Stimulated activated CD8-positive, alpha-beta memory T cell treated with anti-CD3 and anti-CD28 coated beads, Interleukin-12 subunit alpha, Interleukin-12 subunit beta, amount 100 ng/mL, for 24 hours (primary cell): ENCODE data around the gene MAP2K2.

Experiments
- DNase-seq: peaks from one replicate; pipeline ENCODE4 v3.0.0-alpha.2; 2020; ENCODE audit errors: extremely low read depth

Gene MAP2K2

DNA sequence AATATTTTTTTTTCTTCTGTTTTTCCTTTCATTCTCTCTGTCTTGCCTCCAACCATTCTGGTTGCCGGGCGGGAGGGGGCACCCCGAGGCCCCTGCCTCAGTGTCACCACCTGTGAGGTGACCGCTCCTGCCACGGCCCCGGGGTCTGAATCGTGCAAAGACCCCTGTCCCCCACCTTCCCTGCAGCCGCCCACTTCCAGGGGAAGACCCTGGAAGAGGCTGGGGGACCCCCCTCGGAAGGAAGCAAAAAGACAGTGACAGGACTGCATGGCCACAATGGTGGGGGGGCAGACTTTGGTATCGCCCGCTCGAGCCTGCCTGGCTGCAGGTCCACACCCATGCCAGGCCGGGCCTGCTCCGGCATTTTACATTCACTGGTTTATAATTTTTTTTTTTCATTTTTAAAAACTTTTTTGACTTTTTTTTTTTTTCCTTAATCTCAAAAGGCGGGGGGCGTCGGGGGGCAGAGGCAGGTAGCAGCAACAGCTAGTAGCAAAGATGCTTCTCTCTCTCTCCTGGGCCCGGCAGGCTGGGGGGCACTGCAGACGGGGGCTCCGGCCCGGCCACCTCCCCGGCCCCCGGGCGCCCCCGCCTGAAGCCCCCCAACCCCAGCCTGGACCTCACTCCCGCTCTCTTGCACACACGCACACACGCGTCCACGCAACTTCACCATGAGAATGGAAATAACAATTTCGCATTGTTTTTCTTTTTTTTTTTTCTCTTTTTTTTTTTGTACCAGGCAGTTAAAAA lies 79.8 kb downstream of the MAP2K2 start:
- no peak for DNase-seq

DNA sequence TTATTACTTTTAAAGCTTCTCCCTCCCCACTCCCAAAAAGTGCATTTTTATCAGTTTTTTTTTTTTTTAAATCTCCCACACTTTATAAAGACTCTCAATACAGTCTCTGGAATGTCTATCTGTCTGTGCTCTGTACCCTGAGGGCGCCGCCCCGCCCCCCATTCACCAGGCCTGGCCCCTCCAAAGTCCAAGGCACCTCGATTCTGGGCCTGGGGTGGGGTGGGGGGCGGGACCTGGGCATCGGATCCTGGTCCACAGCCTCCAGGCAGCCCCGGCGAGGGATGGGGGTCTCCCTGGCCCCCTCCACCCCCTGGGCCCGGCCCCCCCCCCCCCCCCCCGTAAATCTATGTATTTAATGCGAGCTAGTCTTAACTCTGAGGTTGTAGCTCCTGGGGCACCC lies 80.5 kb downstream of the MAP2K2 start:
- DNase-seq, result no peak

DNA sequence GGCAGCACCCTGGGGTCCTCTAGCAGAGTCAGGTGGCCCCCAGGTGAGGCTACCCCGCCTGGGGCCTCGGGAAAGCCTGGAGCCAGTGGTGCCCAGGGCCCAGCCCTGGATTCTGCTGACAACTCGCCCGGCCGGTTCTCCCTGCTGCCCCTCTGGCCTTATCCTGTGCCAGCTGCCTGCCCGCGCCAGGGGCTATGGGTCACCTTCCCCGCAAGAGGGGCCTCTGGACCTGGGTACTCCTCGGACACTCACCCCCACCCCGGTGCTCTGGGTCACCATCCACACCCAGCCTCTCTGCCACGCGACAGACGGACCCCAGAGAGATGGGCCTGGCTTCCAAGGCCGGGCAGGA lies 81.2 kb downstream of the MAP2K2 start:
- DNase-seq, result no peak

DNA sequence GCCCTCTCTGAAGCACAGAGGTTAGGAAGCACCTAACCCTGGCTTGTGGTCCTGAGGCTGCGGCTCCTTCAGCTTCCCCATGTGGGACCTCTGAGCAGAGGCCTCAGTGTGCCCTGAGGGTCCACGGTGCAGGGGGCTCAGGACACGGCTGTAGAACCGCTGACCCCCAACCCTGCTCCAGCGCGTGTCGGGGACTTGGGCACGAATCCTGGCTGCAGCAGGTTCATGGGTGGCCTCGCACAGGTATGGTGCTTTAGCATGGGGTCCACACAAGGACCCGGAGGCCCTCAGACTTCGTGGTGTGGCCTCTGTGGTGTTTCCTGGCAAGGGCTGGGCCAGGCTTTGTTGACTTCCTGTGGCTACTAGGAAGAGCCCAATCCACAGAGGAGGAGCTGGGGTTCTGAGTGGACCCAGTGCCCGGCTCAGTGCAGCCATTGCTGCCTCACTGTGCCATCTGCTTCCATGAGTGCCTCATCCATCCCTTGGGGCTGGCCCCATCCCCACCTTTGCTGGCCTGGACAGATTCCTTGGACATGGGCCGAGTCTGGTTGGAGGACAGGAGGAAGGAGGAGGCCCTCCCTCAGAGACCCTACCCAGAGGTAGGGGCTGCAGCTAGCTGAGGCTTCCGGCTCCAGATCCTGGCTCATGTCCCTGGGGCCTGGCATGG lies 81.7 kb downstream of the MAP2K2 start:
- no peak for DNase-seq
